DOHH2 (cell line): ENCODE results near the gene SP9.
A peak's percentile ranks its signal among the peaks of the same experiment; 100 is the strongest.

Source experiments
- CTCF ChIP-seq: fragments of 200-600 bp; sonication (generic); IDR thresholded peaks from one replicate; pipeline ENCODE4 v1.5.1; 2014; ENCODE audit warnings: antibody characterized with exemption, mild to moderate bottlenecking, low read depth, low read length; ENCODE audit not compliant: poor library complexity, severe bottlenecking
- EZH2phosphoT487 ChIP-seq: fragments of 200-600 bp; sonication (generic); IDR thresholded peaks from 2 replicates; pipeline ENCODE4 v1.6.1; 2017; ENCODE audit warnings: borderline replicate concordance, mild to moderate bottlenecking, antibody characterized with exemption, low read length, moderate library complexity, mixed read lengths

DNA sequence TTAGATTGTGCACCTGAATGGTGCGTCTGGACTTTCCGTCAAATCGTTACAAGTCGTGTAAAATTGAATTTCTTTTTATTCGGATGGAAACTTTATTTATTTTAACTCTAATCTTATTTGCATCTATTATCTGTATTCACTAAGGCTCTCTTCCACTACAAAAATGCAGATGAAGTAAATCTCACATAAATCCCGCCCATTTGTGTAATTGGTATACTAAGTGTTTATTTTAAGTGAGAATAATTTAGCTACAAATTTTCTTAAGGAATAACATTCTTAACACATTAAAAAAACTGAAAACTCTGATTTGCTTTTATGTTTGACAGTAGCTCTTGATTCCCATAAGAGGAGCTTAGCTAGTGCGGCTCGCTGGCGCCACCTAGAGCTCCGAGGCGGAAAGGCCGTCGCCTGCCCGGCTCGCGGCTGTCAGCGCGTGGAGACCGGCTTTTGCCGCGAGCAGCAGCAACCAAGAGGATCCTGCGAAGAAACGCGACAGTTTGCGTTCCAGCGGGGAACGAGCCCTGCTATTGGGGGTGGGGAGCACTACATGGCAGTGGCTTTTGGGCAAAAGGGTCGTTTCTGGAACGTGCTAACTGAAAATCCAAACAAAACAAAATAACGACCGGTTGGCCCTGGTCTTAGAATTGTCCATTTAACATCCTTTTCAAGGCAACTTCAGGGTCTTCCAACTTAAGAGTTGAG, 6.7 kb downstream of the SP9 start:
- TF ChIP-seq CTCF (peak; percentile 95), EZH2phosphoT487 (peak; percentile 74; the same call in 1 of the 2 replicates)
